H1 (cell line): ENCODE measurements around the gene SEMA5B. TPM values are rescaled to one million over a fixed set of nuclear protein-coding genes. Genes with fewer than 3 reads are reported as not detected.

Experiments
- ATF3 ChIP-seq: IDR thresholded peaks from 2 replicates; pipeline ENCODE4 v1.6.1; 2011; ENCODE audit warnings: low read depth, mild to moderate bottlenecking, low read length; ENCODE audit not compliant: insufficient read depth
- BACH1 ChIP-seq: IDR thresholded peaks from 2 replicates; pipeline ENCODE4 v1.6.1; 2012; ENCODE audit warnings: low read length, improper control_type of control experiment
- CHD2 ChIP-seq: IDR thresholded peaks from 2 replicates; pipeline ENCODE4 v1.6.1; 2012; ENCODE audit warnings: low read length, improper control_type of control experiment
- RAD21 ChIP-seq, 2 experiments: IDR thresholded peaks in 1 of 2; conservative IDR thresholded peaks in 1 of 2; 2 replicates each; pipeline ENCODE4 v1.6.1; 2011; ENCODE audit warnings: low read depth in 2 of 2, low read length in 2 of 2, improper control_type of control experiment in 1 of 2, inconsistent platforms in 1 of 2, mild to moderate bottlenecking in 1 of 2, moderate library complexity in 1 of 2
- SIX5 ChIP-seq: IDR thresholded peaks from 2 replicates; pipeline ENCODE4 v1.6.1; 2011; ENCODE audit warnings: mild to moderate bottlenecking, low read depth, low read length
- TBP ChIP-seq: IDR thresholded peaks from 2 replicates; pipeline ENCODE4 v1.6.1; 2011; ENCODE audit warnings: low read depth, low read length, improper control_type of control experiment
- polyA plus RNA-seq, 7 experiments: library from polyadenylated mRNA; depleted of rRNA in 3 of 7; stranded (reverse) in 5 of 7; unstranded in 2 of 7; fragments of >200 nt in 5 of 7; fragments of 200-250 nt in 2 of 7; gene quantifications; 1 replicate in 5 of 7; 2 replicates in 1 of 7; 4 replicates in 1 of 7; pipeline versions ENCODE4 v1.2.1 to v1.2.3, GENCODE V29; 2011 to 2013; ENCODE audit warnings: missing spikeins in 2 of 7, mixed read lengths in 2 of 7
- total RNA-seq: library from RNA; stranded (reverse); fragmentation: NEBNext Ultra II Directional; extraction: Animal tissue kit (Norgen Biotek cat#: 25700); gene quantifications from 2 replicates; pipeline ENCODE4 v1.2.1, GENCODE V29; 2021

The SEMA5B gene
- total and polyA plus RNA-seq, 2 of the 8 experiments (the other 6 are each of a cell fraction or from before 2014, with no cell fraction given), result 13.1 to 22.4 TPM

GRCh38 chr3:122946185-122946584, 81.4 kb downstream of the SEMA5B start (continued):
- TF ChIP-seq SIX5 (no peak), TBP (no peak), BACH1 (no peak), CHD2 (no peak), ATF3 (no peak), RAD21 (IDR thresholded peaks at IDR 0.05 in 1 of 2, conservative IDR thresholded peaks at IDR 0.05 in 1 of 2; ENCODE audit: low read depth in 2 of 2, low read length in 2 of 2) (no peak)
